NCI-H2029 (cell line): ENCODE results near the gene AZU1.
"Not testable (repeated sequence)": the region's sequence is repeated elsewhere in the genome, so short reads cannot be mapped to it uniquely, and the experiment has no call there.

Experiments
- DNase-seq: peaks from one replicate; lab custom pipeline; 2025; lab: John Stamatoyannopoulos, UW

Gene AZU1

GRCh38 chr19:810883-811489 is 16.7 kb upstream of the AZU1 start:
- no peak for DNase-seq

- no peak for DNase-seq
Observed at GRCh38 chr19:811506-812048, 16.1 kb upstream of the AZU1 start.

DNA sequence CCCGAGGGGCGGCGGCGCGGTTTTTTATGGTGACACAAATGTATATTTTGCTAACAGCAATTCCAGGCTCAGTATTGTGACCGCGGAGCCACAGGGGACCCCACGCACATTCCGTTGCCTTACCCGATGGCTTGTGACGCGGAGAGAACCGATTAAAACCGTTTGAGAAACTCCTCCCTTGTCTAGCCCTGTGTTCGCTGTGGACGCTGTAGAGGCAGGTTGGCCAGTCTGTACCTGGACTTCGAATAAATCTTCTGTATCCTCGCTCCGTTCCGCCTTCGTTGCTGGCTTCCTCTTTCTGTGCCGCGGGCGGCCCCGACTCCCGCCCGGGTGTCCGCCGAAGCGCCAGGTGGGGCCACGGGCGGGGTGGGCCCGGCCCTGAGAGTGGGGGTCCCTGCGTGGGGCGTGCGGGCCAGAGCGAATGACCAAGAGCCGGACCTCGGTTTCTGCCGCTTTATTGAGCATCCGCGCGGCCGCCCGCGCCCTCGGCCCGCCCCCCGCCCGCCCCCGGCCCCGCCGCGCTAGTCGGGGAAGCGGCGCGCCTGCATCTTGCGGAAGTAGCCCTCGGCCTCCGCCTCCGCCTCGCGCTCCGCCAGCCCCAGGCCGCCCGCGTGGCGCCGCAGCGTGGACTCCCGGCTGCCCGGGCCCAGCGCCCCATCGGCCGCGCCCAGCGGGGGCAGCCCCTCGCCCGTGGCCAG is 15.4 kb upstream of the AZU1 start:
- no peak for DNase-seq

DNA sequence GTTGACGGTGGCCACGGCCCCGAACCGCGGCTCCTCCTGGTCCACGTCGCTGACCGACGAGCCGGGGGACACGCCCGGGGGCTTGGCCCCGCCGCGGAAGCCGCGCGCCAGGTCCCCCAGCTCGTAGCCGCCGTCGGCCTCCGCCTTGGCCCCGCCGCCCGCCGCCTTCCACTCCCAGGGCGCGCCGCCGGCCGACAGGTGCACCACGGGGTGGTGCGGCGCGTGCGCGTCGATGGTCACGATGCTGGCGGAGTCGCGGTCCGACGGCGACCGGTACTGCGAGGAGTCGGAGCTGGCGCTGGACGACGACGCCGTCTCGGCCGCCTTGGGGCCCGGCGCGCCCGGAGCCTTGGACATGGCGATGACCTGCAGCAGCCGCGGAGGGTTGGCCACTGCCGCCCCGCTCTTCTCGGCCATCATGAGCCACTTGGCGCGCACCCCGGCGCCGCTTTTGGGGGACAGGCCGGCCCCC is 14.9 kb upstream of the AZU1 start:
- no peak for DNase-seq

DNA sequence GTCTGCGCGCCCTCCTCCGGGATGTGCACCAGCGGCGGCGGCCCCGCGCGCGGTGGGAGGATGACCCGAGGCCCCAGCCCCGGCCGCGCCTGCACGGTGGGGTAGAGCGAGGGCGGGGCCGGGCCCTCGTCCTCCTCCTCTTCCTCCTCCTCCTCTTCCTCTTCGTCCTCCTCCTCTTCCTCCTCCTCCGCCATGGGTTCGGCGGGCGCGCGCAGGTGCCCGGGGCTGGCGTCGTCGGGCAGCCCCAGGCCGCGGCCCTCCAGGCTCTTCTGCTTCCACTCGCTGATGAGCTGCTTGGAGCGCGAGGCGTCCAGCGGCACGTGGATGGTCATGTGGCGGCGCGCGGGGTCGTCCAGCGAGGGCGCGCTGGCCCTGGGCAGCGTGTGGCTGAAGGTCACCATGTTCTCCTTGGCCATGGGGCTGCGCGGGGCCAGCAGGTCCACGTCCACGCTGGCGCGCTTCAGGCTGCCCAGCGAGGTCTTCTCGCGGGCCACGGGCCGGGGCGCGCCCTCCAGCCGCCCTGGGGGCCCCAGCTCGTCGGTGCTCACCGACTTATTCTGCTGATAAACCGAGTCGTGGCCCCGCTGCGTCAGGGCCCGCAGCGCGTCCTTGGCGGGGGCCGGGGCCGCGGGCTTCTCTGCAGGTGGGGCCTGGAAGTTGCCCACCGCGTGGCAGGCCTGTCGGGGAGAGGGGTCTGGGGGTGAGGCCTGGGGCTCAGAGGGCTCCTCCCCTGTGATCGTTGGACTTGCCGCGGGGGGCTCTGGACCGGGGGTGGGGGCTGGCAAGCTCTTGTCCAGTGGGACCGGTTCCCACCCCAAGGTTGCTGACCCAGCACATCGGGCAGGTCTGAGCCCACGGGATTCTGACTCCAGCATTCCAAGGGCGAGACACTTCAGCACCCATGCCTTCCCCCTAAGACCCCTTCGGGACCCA is 14.2 kb upstream of the AZU1 start:
- no peak for DNase-seq

DNA sequence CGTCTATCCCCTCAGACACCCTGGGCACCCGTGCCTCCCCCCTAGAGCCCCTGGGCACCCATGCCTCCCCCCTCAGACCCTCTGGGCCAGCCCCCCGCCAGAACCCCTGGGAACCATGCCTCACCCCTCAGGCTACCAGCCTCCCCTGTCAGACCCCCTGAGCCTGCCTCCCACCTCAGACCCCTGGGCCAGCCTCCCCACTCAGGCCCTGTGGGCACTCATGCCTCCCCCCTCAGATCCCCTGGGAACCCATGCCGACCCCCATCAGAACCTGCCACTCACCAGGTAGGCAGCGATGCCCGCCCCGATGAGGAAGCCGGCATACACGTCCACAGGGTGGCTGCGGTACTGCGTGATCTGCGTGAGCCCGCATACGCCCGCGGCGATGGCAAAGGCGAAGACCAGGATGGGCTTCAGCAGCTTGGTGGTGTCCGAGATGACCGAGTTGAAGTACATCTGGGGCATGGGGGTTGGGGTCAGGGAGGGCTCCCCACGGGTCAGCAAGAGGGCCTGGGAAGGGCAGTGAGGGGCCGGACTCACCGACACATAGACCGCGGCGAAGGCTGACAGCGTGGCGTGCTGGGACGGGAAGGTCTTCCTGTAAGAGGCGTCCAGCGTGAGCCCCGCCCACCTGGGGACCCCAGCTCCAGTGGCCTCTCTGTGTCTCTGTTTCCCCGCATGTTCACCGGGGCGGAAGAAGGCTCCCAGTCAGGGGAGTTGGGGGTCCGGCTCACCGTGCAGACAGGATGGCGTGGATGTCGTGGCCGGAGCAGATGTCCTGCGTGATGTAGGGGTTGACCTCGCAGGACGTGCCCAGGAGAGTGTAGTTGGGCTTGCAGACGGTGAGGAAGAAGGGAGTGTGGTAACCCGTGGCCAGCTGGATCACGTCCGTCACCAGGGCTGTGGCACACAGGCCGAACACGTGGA is 13.2 kb upstream of the AZU1 start:
- no peak for DNase-seq

DNA sequence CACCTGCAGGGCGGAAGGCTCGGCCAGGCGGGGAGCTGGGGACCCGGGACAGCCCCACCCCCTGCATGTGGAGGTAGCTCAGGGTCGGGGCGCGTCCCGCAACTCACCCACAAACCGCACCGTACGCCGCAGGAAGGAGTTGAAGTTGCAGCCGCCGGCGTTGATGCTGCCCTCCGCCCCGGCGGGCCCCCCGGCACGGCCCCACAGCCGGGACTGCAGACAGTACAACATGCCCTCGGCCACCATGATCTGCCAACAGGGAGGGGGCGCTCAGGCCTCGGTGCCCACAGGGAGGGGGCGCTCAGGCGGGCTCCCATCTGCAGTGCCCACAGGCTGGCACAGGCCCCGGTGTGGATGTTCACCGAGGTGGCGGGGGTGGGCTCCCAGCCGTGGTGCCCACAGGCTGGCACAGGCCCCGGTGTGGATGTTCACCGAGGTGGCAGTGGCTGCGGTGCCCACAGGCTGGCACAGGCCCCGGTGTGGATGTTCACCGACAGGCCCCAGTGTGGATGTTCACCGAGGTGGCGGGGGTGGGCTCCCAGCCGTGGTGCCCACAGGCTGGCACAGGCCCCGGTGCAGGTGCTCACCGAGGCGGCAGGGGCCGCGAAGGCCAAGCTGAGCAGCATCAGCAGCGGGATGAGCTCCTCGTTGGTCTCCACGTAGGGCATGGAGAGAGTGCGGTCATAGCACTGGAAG is 12.4 kb upstream of the AZU1 start:
- DNase-seq = no peak

GRCh38 chr19:815775-816499 is 11.7 kb upstream of the AZU1 start:
- DNase-seq = no peak

- no peak for DNase-seq
Observed at GRCh38 chr19:816500-816857, 11.2 kb upstream of the AZU1 start.

- not testable (repeated sequence) for DNase-seq
Observed at GRCh38 chr19:820212-820611, 7.4 kb upstream of the AZU1 start.

- no peak for DNase-seq
Observed at GRCh38 chr19:821231-821824, 6.3 kb upstream of the AZU1 start.

GRCh38 chr19:821825-822503 is 5.7 kb upstream of the AZU1 start, which contains the start of gene PLPPR3:
PLPPR3 (minus strand) TSS chr19:821955; CDS start chr19:821559, 396 bp downstream.
- no peak for DNase-seq

GRCh38 chr19:823565-824121 is 4.0 kb upstream of the AZU1 start:
- no peak for DNase-seq

- no peak for DNase-seq
Observed at GRCh38 chr19:824885-825284, 2.8 kb upstream of the AZU1 start.

DNA sequence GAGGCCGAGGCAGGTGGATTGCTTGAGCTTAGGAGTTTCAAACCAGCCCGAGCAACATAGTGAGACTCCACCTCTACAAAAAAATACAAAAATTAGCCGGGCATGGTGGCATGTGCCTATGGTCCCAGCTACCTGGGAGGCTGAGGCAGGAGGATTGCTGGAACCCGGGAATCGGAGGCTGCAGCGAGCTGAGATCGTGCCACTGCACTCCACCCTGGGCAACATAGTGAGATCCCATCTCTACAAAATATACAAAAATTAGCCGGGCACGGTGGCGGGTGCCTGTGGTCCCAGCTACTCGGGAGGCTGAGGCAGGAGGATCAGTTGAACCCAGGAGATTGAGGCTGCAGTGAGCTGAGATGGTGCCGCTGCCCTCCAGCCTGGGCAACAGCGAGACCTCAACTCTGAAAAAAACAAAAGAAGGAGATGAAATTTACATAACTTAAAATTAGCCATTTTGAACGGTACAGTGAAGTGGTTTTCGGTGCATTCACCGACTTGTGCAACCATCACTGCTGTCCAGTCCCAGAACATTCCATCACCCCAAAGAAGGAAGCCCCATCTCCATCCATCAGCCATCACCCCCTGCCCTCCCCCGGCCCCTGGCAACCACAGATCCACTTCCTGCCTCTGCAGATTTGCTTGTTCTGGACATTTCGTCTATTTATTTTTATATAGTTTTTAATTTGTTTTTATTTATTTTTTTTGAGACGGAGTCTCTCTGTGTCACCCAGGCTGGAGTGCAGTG is 1.6 kb upstream of the AZU1 start:
- no peak for DNase-seq

DNA sequence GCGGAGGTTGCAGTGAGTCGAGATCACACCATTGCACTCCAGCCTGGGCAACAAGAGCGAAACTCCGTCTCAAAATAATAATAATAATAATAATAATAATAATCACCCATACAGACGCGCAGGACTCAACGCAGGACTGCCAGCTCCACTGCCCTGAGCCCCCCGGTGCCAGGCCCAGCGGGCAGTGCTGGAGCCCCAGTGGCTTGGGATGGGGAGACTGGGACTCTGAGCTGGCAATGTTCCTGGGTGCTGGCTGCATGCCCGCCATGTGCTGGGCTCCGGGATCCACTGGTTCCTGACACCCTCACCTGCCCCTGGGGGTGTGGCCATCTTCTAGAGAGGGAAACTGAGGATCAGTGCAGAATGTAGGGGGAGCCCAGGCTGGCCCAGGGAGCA is 325 bp upstream of the AZU1 start:
- no peak for DNase-seq

DNA sequence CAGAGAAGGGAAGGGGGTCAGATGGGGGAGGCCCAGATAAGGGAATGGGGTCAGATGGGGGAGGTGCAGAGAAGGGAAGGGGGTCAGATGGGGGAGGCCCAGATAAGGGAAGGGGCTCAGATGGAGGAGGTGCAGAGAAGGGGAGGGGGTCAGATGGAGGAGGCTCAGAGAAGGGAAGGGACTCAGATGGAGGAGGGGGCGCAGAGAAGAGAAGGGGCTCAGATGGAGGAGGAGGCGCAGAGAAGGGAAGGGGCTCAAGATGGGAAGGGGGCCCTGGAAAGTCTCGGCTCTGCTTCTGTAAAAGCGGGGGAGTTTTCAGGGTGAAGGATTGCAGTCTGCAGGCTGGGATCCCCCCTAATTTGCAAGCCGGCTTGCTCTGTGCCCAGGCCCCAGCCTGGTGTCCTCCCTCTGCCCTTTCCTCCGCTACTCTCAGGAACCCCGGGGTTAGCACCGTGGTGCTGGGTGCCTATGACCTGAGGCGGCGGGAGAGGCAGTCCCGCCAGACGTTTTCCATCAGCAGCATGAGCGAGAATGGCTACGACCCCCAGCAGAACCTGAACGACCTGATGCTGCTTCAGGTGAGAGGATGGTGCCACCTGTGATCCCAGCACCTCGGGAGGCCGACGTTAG is 1.6 kb downstream of the AZU1 start:
- no peak for DNase-seq
